Germinal center (tissue), 1 donor: ENCODE results near the gene GGA2.
"Not testable (repeated sequence)": the region's sequence is repeated elsewhere in the genome, so short reads cannot be mapped to it uniquely, and the experiment has no call there.

Source experiments
- DNase-seq: peaks from one replicate; pipeline ENCODE4 v3.0.0; 2012; ENCODE audit warnings: mixed read lengths, low spot score

GGA2 gene

DNA sequence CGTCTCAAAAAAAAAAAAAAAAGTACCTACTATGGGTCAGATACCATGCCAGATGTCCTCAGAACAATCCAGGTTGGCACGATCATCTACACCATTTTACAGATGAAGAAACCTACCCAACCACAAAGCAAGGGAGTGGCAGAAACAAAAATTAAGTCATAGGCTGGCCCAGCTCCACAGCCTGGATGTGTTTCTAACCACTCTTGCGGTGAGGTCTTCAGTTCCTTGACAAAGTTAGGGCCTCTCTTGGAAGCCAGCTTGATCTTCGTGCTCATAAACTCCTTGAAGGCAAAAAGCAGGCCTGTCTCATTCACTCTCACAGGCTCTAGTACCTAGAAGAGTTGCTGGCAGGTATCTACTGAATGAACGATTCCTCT is 6.2 kb downstream of the GGA2 start:
- DNase-seq: no peak

DNA sequence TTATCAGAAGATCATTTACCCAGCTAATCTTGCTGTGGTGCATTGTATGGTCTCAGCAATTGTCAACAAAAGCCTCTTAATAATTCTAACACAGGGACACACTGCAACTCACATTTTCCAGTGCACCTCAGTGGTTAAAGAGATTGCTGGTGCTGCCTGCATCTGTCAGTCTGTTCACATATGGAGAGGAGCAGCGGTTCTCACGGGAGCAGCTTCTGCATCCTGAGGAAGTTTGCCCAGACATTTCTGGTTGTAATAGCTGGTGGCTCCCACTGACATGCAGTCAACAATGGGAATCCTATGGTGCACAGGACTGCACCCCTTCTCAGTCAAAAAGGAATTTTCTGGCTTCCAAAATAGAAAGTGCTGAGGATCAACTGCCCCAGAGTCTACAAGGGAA is 7.8 kb downstream of the GGA2 start:
- DNase-seq: no peak

DNA sequence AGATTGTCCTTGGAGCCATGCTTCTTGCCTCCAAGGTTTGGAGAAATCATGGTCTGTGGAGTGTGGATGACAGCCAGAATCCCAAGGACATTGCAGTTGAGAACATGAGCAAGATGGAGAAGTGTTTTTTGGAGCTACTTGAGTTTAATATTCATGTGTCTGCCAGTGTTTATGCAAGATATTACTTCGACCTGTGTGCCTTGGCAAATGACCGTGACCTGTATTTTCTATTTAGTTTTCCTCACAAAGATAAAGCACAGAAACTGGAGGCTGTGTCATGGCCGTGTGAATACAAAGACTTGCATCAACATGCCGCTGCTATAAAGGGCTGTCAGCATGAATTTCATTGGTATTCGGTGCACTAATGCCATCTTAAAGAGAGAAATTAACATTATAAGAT is 9.0 kb downstream of the GGA2 start:
- no peak for DNase-seq

DNA sequence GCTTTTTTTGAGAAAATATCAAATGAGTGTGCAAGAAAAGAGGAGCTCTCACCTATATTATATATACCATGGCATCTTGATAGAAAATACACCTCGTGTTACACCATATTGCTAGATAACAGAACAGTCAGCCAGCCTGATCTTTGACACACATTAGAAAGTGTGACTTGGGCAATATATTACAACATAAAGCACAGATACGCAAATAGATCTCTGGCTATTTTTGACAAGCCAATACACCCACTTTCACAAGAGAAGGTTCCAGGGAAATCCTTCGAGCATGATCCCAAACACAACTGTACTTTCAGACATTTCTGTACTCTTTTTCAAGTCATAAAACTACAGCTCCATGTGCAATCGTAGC is 9.4 kb downstream of the GGA2 start:
- no peak for DNase-seq

DNA sequence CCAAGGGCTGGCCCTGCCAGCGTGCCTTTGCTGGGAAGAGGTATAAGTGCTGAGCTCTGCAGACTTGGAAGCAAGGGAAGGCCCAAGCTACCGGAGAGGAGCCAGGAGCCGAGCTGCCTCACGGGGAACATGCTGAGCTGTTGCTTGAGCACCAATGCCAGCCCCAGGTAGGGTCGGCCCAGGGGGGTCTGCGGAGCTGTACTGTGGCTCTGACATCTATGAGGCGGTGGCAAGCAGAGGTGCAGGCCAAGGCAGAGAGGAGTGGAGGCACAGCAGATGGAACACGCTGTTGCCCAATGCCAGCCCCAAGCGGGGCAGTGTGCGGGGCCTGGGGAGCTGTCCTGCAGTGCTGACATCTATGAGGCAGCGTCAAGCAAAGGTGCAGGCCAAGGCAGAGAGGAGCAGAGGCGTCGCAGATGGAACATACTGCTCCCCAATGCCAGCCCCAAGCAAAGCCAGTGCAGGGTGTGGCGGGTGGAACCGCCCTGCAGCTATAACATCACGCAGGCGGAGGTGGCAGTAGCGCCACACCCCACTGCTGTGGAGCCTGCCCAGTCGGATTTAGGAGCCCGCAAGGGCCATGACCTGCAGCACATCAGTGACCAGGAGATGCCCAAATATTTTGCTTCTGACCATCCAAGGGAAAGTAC is 10.0 kb downstream of the GGA2 start:
- DNase-seq: no peak

DNA sequence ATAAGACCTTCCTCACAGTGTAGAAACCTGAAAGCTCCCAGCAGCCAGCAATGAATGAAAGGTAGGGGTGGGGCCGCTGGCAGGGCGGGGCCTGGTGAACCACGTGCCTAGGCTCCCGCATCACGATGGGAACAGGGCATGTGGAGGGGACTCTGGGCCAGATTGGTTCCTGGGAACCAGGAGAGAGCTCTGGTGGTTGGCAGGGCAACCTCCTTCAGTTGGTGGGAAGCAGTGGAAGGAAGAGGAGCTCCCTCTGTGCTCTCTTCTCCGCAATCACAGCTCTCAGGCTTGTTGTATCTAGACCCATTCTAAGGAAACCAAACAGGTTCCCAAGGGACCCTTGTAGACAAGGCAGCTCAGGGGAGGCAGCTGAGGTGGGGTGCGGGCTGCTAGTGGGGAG is 10.5 kb downstream of the GGA2 start:
- no peak for DNase-seq

DNA sequence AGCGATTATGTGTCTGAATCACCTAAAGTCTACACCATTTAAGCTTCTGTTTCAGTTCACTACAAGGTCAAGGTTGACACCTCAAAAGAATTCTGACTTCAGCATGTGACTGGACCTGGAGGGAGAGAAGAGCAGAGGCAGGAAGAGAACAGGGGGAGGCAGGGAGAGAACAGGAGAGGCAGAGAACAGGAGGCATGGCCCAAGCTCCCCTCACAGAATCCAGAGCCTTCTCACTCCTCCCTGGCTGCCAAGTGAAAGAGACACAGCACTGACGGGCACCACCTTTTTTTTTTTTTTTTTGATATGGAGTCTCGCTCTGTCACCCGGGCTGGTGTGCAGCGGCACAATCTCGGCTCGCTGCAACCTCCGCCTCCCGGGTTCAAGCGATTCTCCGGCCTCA is 11.4 kb downstream of the GGA2 start:
- DNase-seq: no peak

DNA sequence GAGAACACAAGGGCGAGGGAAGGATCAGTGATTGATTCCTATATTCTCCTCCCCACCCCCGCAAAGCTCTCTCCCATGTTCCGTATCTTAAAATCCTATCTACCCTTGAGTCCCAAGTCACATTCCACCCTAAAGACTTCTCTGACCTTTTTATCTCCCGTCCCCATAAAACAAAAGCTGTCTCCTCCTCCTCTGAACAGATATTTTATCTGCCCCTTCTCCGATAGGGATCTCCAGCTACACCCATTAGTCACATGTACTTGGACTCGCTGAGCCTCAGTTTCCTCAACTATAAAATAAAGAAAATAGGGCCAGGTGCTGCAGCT is 12.8 kb downstream of the GGA2 start:
- no peak for DNase-seq

DNA sequence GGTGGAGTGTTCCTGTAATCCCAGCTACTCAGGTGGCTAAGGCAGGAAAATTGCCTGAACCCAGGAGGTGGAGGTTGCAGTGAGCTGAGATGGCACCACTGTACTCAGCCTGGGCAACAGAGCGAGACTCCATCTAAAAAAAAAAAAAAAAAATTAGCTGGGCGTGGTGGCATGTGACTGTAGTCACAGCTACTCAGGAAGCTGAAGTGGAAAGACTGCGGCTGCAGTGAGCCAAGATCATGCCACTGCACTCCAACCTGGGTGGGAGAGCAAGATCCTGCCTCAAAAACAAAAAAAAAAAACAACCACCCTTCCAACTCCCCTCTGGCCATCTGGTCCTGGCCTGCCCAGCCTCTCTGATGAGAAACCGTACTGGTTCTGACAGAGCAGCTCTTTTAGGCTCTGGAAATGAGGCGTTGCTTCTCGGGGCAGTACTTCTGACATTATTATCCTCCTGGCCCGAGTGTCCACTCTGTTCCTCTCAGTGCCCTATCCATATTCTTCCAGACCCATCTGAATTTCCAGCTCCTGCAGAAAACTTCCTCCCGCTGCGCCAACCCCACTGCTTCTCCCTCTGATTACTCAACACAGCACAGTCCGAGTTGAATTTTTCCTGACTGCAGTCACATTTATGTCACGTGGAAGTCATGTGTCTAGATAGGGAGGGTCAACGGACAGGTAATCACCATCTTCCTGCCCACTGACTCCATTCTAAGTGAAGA is 13.3 kb downstream of the GGA2 start:
- no peak for DNase-seq

DNA sequence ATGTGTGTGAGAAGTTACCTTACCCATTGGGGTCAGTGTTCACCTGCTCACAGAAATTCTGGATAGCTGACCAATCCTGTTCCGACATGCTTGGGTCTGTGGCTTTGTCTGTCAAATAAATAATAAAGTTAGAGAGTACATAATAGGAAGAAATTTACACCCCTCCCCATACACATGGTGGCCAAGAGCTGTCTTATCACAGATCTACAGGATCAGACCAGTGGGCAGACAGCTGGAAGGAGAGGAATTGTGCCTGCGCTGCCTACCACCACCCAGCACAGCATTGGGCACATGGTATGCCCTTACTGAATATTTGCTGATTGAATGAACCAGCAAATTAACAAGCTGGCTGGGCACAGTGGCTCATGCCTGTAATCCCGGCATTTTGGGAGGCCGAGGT is 14.6 kb downstream of the GGA2 start:
- no peak for DNase-seq

DNA sequence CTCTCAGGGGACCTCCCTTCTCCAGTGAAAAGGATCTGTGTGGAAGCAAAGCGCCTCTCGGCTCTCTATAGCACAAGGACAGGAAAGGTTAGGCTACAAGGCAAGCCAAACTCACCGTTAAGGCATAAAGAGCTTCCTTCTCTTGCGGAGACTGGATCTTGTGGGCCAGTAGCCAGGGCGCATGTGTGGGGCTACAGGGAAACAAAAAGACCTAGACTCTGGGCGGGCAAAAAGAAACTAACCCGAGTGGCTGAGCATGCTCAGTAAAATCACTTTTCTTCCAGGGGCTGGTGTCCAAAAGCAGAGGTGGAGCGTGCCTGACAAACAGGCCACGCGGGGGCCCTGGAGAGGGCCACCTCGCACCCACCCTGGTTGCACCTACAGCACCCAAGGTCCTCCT is 16.1 kb downstream of the GGA2 start:
- no peak for DNase-seq

DNA sequence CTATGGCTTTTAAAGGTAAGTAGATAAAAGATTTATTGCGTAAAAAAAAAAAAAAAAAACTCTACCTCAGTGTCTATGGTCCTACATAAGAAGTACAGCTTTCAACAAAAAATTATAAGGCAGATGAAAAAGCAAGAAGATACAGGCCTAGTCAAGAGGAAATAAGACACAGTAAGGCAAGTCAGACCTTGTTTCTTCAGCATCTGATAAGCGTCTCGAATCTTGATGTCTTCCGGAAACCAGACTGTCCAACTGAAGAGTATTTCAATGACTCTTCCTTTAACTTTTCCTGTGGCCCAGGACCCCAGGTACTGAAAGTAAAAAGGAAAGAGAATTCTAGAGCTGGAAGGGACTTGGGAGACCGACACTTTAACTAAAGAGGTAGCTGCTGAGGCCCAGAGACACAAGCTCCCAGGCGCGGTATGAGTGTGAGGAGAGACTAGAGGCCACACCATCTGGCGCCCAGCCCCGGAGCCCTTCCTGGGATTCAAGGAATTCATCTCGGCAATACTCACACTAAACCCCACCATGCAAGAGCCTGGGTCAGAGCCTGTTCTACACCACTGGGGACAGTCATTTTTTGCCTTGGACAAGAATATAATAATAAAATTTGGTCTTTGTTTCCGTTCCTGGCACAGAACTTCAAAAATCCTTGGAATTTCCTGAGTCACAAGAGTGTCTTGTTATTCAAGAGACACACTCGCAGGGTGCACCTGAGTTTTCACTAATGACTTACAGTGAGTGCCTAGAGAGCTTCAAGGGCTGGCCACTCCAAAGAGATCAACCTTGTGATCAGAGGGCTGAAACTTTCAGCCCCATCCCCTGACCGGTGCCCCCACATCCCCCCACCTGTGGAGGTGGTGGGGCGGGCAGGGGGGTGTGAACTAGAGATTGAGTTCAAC is 18.6 kb downstream of the GGA2 start:
- DNase-seq: no peak

DNA sequence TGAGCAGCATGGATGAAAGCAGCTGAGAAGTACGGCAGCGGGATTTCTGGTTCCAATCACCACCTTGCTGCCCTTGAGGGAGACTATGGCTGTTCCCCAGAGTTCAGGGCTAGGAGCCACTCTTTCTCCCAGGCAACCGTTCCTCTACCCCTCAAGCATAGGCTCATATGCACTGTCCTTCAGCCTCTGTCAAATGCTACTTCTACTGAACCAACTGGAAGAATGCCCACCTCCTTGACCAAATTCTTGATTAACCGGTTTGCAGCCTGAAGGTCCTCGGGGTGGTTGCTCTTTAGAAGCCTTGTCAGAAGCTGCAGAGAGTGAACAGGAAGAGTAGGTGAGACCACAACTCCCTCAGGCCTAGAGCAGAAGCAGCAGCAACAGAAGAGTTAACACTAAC is 23.8 kb downstream of the GGA2 start:
- no peak for DNase-seq

DNA sequence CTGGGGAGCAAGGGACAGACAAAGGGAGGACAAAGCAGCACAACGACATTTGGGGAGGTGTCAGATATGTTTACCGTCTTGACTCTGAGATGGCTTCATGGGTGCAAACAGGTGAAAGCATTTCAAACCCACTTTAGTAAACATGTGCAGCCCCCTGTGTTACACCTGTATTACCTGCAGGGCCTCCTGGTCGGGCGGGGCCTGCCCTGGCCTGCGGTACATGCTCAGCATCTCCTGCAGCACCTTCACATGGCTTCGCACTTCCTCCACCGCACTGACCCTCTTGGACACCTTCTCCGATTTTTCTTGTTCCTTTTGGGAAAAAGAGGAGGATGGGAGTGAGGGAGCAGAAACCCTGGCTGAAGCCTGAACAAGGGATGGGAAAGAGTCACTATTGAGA is 24.5 kb downstream of the GGA2 start:
- DNase-seq: no peak

DNA sequence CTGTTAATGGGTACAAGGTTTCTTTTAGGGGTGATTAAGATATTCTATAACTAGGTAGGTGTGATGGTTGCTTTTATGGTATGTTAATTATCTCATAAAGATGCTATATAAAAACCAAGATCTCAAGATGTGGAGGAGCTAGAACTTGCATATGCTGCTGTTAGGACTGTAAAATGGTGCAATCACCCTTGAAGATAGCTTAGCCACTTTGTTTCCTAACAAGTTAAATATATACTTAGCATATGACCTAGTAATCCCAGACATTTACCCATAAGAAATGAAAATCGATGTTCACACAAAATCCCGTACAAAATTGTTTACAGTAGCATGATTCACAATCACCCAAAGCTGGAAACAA is 25.1 kb downstream of the GGA2 start:
- no peak for DNase-seq

DNA sequence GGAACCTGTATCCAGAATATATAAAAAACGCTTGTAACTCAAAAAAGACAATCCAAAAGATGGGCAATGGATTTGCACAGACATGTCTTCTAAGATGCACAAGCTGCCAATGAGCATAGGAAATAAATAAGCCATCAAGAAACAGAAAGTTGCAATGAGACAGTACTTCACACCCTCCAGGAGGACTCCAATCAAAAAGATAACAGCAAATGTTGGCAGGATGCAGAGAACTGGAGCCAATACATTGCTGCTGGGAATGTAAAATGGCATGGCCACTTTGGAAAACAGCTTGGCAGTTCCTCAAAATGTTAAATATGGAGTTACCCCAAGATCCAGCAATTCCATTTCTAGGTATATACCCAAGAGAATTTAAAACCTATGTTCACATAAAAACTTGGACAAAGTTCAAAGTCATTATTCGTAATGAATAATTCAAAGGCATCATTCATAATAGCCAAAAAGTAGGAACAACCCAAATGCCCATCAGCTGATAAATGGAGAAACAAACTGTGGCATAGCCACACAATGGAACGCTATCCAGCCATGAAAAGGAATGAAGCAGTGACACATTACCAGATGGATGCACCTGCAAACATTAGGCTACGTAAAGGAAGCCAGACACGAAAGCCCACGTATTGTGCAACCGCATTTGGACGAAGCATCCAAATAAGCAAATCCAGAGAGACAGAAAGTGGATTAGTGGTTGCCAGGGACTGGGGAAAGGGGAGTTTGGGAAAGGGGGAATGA is 25.6 kb downstream of the GGA2 start:
- DNase-seq: no peak

DNA sequence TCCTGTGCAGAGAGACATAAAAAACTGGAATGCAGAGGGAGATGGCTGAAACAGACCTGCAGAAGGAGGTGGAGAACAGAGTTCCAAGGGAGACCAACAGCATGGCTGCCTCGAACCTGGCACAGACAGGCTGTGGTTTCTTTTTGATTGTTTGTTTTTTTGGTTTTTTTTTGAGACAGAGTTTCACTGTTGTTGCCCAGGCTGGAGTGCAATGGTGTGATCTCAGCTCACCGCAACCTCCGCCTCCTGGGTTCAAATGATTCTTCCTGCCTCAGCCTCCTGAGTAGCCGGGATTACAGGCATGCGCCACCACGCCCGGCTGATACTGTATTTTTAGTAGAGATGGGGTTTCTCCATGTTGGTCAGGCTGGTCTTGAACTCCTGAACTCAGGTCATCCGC is 26.8 kb downstream of the GGA2 start:
- not testable (repeated sequence) for DNase-seq

DNA sequence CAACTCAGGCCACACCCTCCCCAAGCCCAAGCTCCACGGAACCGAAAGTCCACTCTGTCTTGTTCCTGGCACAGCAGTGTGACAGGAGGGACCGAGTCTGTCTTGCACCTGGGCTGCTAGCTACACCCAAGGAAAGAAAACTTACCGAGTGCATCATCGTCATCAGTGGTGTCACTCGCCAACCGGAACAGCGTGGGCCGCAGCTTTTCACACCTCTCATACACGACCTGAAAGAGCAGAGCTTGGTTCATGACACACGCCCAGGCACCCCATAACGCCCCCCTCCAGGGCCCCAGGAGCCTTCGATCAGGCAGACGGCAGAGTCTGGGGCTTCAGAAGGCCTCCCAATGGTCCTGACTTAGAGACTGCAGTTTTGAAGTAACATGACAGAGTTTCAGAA is 27.5 kb downstream of the GGA2 start:
- DNase-seq: no peak

DNA sequence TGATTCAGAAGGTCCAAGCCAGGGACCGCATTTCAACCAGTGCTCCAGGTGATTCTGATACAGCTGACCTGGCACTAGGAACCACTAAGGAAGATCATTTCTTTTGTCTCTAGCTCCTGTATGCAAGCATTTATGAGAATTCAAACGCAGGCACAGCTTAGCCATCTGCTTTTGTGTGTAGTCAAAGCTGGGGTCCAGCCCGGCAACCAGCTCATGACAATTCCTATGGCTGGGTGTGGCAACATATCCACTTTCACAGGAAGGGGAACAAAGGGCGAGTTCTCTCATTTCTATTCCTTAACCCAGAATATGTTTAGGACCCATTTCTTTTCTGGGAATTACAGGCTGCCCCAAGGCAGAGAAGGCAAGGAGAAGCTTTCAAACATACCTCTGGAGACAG is 30.0 kb downstream of the GGA2 start:
- DNase-seq: no peak

DNA sequence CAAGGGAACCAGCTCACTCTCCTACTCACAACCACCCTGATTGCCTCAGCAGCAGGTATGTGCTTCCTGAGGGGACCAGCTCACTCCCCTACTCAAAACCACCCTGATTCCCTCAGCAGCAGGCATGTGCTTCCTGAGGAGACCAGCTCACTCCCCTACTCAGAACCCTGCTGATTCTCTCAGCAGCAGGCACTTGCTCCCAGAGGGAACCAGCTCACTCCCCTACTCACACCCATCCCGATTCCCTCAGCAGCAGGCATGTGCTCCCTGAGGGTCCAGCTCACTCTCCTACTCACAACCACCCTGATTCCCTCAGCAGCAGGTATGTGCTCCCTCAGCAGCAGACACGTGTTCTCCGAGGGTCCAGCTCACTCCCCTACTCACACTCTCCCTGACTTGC is 31.2 kb downstream of the GGA2 start:
- no peak for DNase-seq

DNA sequence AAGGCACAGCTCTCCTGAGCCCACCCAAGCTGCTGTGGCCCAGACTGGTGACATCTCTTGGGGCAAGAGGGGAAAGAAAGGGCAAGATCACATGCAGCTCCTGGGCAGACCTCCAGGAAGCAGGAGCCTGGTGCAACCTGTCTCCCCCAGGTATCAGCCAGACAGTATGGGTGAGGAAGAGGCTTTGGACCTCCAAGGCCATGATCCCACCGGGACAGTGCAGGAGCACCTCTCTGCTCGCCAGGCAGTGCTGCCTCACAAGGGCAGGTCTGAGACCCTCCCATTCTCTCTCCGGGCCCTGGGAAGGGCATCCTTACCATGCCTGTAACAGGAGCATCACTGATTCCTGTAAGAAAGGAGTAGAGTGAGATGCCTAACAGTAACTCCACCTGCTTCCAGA is 31.7 kb downstream of the GGA2 start:
- DNase-seq: no peak

DNA sequence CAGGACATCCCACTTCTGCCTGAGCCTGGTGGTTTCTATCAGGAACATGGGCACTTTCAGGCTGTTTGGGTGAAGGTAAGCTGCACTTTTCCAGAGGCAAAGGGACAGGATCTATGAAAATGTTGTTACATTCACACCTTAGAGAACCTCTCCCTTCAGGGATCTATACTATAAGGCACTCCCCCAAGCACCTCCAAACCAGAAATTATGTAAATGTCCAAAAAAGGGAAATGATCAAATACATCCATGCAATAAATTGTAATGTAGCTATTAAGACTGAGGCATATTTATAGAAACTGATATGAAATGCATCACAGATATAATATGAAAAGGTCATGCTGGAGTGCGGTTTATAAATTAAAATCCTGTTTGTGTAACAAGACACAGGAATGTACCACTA is 34.0 kb downstream of the GGA2 start:
- no peak for DNase-seq

DNA sequence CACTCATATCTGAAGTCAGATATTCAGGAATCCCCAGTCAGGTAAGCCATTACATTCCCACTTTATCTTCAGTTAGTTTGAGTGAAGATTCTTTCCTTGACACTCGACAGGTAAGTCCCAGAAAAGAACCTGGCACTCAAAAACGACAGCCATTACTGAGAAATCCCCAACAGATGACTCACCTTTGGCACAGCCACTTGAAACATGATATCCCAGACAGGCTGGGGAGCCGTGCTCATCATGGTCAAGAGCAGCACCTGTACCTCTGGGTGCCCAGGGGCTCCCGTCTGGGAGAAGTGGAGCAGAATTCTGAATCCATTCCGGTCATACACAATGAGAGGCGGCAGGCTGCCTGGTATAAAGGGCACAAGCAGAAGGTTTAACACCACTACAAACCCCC is 40.5 kb downstream of the GGA2 start:
- DNase-seq: no peak
